Heart right ventricle (tissue), 16 donors: ENCODE measurements around the gene CBFB. TPM values are rescaled to one million over a fixed set of nuclear protein-coding genes. Genes with fewer than 3 reads are reported as not detected.
"Not testable (repeated sequence)": the region's sequence is repeated elsewhere in the genome, so short reads cannot be mapped to it uniquely, and the experiment has no call there.

ENCODE experiments used
- ATAC-seq, 8 donors: fragments of 200-7000 bp; cut with Tn5 transposase; one replicate each; pipeline ENCODE4 v1.9.1; 2020; ENCODE audit warnings: mild to moderate bottlenecking in 8 of 8, moderate library complexity in 8 of 8, moderate number of reproducible peaks in 1 of 8
- DNase-seq, 2 donors: peaks; one replicate each; pipeline ENCODE4 v3.0.0-alpha.2; 2020
- H3K27ac ChIP-seq, 10 donors: fragments of 200-600 bp; sonication (generic) in 2 of 10; one replicate each; pipeline versions ENCODE4 v1.5.0 to v1.8.0; 2020 to 2022; ENCODE audit warnings: mild to moderate bottlenecking in 3 of 10
- H3K27me3 ChIP-seq, 7 donors: fragments of 200-600 bp; one replicate each; pipeline ENCODE4 v1.8.0; 2021 to 2022; ENCODE audit warnings: mild to moderate bottlenecking in 2 of 7
- H3K36me3 ChIP-seq, 9 donors: fragments of 200-600 bp; sonication (generic) in 1 of 9; one replicate each; pipeline versions ENCODE4 v1.5.0 to v1.8.0; 2020 to 2022; ENCODE audit warnings: mild to moderate bottlenecking in 2 of 9
- H3K4me1 ChIP-seq, 9 donors: fragments of 200-600 bp; sonication (generic) in 1 of 9; one replicate each; pipeline versions ENCODE4 v1.5.0 to v1.8.0; 2020 to 2022; ENCODE audit warnings: mild to moderate bottlenecking in 4 of 9
- H3K4me3 ChIP-seq, 10 donors: fragments of 200-600 bp; sonication (generic) in 2 of 10; one replicate each; pipeline versions ENCODE4 v1.5.0 to v1.8.0; 2020 to 2022; ENCODE audit warnings: mild to moderate bottlenecking in 7 of 10, moderate library complexity in 2 of 10
- H3K9me3 ChIP-seq, 11 donors: fragments of 200-600 bp in 10 of 11; sonication (generic) in 2 of 11; one replicate each; pipeline versions ENCODE4 v1.5.0 to v1.8.0; 2013 to 2022; ENCODE audit warnings: mild to moderate bottlenecking in 2 of 11, control low read depth in 1 of 11, moderate library complexity in 1 of 11
- WGBS, 2 donors: extraction: QIAGEN DNeasy Blood & Tissue Kit; methylation state at CpG; one replicate each; pipeline ENCODE4 v1.1.7; 2013; ENCODE audit warnings: inconsistent platforms in 1 of 2; 5-methylcytosine and 5-hydroxymethylcytosine counted together
- intact Hi-C, 10 donors: fragments of 100-400 bp; cut with DNase I; formaldehyde crosslinking; loops; one replicate each; pipeline versions ENCODE4 v1.11.1 to v1.14.2; 2022
- polyA plus RNA-seq, 2 donors: library from polyadenylated mRNA; stranded (reverse); fragments of 200-250 nt; gene quantifications; one replicate each; pipeline ENCODE4 v1.2.3, GENCODE V29; 2013
- total RNA-seq, 10 donors: library from RNA; stranded (reverse); fragmentation: NEBNext Ultra II Directional in 3 of 10; extraction: Animal tissue kit (Norgen Biotek cat#: 25700) in 3 of 10; gene quantifications; one replicate each; pipeline versions ENCODE4 v1.2.1 to v1.2.4, GENCODE V29; 2021 to 2023
- TF ChIP-seq, protein P1 (sequence below), 9 donors: fragments of 200-600 bp; sonication (generic) in 2 of 9; IDR thresholded peaks; one replicate each; pipeline versions ENCODE4 v1.5.0 to v1.8.0; 2021 to 2022; ENCODE audit warnings: antibody characterized with exemption in 9 of 9, mild to moderate bottlenecking in 5 of 9, moderate library complexity in 1 of 9
- donor health status: Arrhythmogenic right ventricular cardiomyopathy.
- donor health status: ischemic (EF 13 %, LVEDD 7.1; RV severe dilation, severe dysfunction).
- donor health status: healthy with polysubstance abuse.
- donor health status: DM: no; HTN: yes; CAD: no.
- donor health status: DM: no; HTN: no; CAD: no.
- donor health status: ischemic (EF 25% LVEDD 6.9; RV normal size, moderate dysfunction).
- donor health status: ischemic (EF 25% LVEDD 5.7; RV mildly dilated, moderate dysfunction).
- donor health status: healthy.
- donor health status: DM: yes; HTN: yes; CAD: no.
- donor health status: Ischemic cardiomyopathy.
- donor health status: ischemic (EF 35%, LVEDD 5.7; RV mildly dilated, moderate dysfunction).
- donor health status: nonischemic (EF 11% LVEDD 7.7; RV severe dilation, severe dysfunction).
- donor health status: DM: yes; HTN: yes; CAD: no.
- donor health status: PGD.
- donor health status: ischemic (EF 29% LVEDD 5.4; RV normal size, mild dysfunction).
- donor health status: nonischemic (EF 23%, LVEDD 6.1; RV moderate dilation, normal function).

The CBFB gene
- total and polyA plus RNA-seq, 12 donors, result 17.6 to 36.4 (median 29.0) TPM

DNA sequence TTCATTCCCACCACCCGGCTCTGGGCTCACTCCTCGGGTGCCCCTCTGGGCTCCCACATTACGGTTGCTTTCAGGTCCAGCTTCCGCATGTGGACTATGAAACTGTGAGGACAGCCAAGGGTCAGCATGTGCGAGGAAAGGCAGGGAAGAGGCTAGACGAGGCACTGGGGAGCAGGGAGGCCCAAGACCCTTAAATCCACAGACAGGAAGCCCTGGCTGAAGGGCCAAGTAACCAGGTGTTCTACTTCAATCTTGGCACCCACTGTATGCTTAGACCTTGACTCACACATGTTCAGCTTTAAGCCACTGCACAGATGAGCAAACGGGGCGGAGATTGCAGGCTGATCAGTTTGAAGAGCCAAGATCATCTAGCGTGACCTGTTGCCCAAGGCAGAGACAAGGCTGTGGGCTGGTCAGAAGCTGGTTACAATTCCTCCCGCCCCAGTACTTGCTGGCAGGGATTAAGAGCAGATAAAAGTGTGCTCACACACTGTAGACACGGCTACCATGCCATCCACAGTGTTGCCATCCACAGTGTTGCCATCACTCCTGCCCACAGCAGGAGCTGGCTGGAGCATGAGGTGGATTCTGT lies 40.7 kb upstream of the CBFB start, which contains the start of gene CES4A:
CES4A (plus strand) TSS at position 393 of the 592 bp plus-strand sequence; CDS start at position 577, 184 bp downstream.
- no peak within 1 kb of the TSS for H3K4me3 ChIP-seq
- 67 to 76% methylated on average over 11 of the region's 11 CpGs for WGBS, 2 donors
- no peak for DNase-seq
- H3K27ac ChIP-seq, result no peak within 1 kb of the TSS
- no peaks in the 10 kb centered on the region for H3K4me1 ChIP-seq
- no peaks in the 10 kb centered on the region for H3K36me3 ChIP-seq
- no peaks in the 10 kb centered on the region for H3K27me3 ChIP-seq
- intact Hi-C loops, result no loop called here
- no peaks in the 10 kb centered on the region for H3K9me3 ChIP-seq
- peak in 3 of 8 donors; percentile 17 to 51 (median 37) for ATAC-seq
- TF ChIP-seq, protein P1, sequence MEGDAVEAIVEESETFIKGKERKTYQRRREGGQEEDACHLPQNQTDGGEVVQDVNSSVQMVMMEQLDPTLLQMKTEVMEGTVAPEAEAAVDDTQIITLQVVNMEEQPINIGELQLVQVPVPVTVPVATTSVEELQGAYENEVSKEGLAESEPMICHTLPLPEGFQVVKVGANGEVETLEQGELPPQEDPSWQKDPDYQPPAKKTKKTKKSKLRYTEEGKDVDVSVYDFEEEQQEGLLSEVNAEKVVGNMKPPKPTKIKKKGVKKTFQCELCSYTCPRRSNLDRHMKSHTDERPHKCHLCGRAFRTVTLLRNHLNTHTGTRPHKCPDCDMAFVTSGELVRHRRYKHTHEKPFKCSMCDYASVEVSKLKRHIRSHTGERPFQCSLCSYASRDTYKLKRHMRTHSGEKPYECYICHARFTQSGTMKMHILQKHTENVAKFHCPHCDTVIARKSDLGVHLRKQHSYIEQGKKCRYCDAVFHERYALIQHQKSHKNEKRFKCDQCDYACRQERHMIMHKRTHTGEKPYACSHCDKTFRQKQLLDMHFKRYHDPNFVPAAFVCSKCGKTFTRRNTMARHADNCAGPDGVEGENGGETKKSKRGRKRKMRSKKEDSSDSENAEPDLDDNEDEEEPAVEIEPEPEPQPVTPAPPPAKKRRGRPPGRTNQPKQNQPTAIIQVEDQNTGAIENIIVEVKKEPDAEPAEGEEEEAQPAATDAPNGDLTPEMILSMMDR (IDR thresholded peaks at IDR 0.05), result no peak

DNA sequence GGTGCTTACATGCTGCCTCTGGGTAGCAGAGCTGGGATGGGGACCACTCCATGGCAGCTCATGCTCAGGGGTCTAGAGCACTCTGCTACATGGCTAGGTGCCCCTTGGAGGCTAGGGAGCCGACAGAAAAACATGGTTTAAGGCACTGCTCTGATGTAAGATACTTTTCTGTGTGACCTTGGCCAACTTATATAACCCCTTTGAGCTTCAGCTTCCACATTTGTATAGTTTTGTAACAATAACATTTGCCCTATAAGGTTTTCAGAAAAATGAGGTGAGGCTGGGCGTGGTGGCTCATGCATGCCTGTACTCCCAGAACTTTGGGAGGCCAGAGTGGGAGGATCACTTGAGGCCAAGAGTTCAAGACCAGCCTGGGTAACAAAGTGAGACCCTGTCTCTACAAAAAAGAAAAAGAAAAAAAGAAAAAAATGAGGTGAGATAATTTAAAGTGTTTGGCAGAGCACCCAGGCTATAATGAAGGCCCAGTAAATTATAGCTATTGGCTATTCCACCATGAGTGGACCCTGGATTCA lies 37.3 kb upstream of the CBFB start:
- TF ChIP-seq, protein P1 (IDR thresholded peaks at IDR 0.05), result no peak
- intact Hi-C loops, result no loop called here
- WGBS, 2 donors, result 85 to 95% methylated on average over 2 of the region's 2 CpGs

DNA sequence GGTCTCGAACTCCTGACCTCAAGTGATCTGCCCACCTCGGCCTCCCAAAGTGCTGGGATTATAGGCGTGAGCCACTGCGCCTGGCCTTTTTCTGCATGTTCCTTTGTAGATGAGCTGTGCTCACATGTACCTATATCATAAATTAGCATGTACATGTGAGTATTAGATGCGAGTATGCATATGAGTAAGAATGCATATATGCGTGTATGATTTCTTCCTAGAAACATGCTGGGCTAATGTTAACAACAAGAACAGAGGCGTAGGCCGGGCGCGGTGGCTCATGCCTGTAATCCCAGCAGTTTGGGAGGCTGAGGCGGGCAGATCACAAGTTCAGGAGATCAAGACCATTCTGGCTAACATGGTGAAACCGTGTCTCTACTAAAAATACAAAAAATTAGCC lies 35.4 kb upstream of the CBFB start:
- H3K4me3 ChIP-seq, H3K27ac ChIP-seq, H3K9me3 ChIP-seq, ATAC-seq, H3K27me3 ChIP-seq, DNase-seq, H3K36me3 ChIP-seq, intact Hi-C loops: not testable (repeated sequence)
- H3K4me1 ChIP-seq, result peaks cover 0 to 17% (median 7%) of the 10 kb centered on the region in 9 donors
- 94 to 96% methylated on average over 11 to 12 of the region's 12 CpGs for WGBS, 2 donors

More for the DNA sequence above, 37.3 kb upstream of the CBFB start:
- no peak for ATAC-seq
- H3K36me3 ChIP-seq, result no peaks in the 10 kb centered on the region
- H3K9me3 ChIP-seq, result no peaks in the 10 kb centered on the region
- no peak for DNase-seq
- H3K27ac ChIP-seq, result no peak overlapping the region
- no peak overlapping the region for H3K4me3 ChIP-seq
- peaks cover 0 to 7% (median 2%) of the 10 kb centered on the region in 9 donors for H3K4me1 ChIP-seq
- H3K27me3 ChIP-seq, result no peaks in the 10 kb centered on the region

DNA sequence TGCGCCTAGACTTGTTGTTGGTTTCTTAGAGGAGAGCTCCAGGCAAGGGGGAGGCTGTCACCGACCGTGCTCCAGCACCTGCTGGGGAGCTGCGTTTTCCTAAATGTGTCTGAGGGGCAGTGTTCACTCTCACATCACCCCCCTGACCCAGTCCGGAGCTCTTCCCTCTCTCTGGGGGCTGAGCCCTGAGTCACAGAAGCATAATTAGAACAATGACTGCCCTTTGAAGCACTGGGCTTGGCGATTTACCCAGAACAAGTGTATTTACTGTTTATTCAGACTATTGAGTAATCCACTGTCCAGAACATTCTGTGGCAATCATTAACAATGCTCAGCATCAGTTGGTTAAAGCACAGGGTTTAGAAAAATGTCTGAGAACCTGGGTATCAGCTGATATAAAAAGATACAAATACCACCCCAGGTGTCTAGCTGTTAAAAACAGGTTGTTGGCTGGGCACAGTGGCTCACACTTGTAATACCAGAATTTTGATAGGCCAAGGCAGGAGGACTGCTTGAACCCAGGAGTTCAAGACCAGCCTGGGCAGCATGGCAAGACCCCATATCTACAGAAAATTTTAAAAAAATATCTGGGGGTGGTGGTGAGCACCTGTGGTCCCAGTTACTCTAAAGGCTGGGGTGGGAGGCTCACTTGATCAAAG lies 32.5 kb upstream of the CBFB start:
- no peak overlapping the region for H3K4me3 ChIP-seq
- peak in 7 of 8 donors; percentile 36 to 89 (median 82) for ATAC-seq
- peak overlapping the region in 9 of 10 donors; percentile 22 to 78 (median 51) for H3K27ac ChIP-seq
- WGBS, 2 donors, result 48 to 58% methylated on average over 6 of the region's 6 CpGs
- H3K9me3 ChIP-seq, result no peaks in the 10 kb centered on the region
- TF ChIP-seq, protein P1 (IDR thresholded peaks at IDR 0.05), result no peak
- peaks cover 3 to 31% (median 19%) of the 10 kb centered on the region in 9 donors for H3K4me1 ChIP-seq
- no peaks in the 10 kb centered on the region for H3K36me3 ChIP-seq
- peaks cover 0 to 4% (median 0%) of the 10 kb centered on the region in 7 donors for H3K27me3 ChIP-seq
- intact Hi-C loops, result no loop called here
- peak in 1 of 2 donors; percentile 24 for DNase-seq
